ENCODE data around the gene SLC12A8. TPM values are rescaled to one million over a fixed set of nuclear protein-coding genes. Genes with fewer than 3 reads are reported as not detected.

SLC12A8 gene
- polyA plus RNA-seq, 3 donors: 5.9 to 10.3 (median 8.4) TPM

GRCh38 chr3:125140011-125140817, 72.3 kb downstream of the SLC12A8 start:
- DNase-seq: no peak

- DNase-seq: no peak
Observed at GRCh38 chr3:125139386-125139785, 73.2 kb downstream of the SLC12A8 start.

GRCh38 chr3:125137358-125138033, 75.1 kb downstream of the SLC12A8 start:
- no peak for DNase-seq

GRCh38 chr3:125136966-125137357, 75.6 kb downstream of the SLC12A8 start:
- DNase-seq: no peak

- DNase-seq: no peak
Observed at GRCh38 chr3:125136515-125136914, 76.0 kb downstream of the SLC12A8 start.

- DNase-seq: no peak
Observed at GRCh38 chr3:125134952-125135351, 77.6 kb downstream of the SLC12A8 start.

- DNase-seq: no peak
Observed at GRCh38 chr3:125132815-125133214, 79.7 kb downstream of the SLC12A8 start.

GRCh38 chr3:125129512-125129997, 83.0 kb downstream of the SLC12A8 start:
- DNase-seq: no peak

GRCh38 chr3:125128861-125129501, 83.6 kb downstream of the SLC12A8 start:
- DNase-seq: no peak

- DNase-seq: no peak
Observed at GRCh38 chr3:125126323-125126722, 86.2 kb downstream of the SLC12A8 start.

- DNase-seq: no peak
Observed at GRCh38 chr3:125125821-125126245, 86.7 kb downstream of the SLC12A8 start.

GRCh38 chr3:125123451-125124305, 88.9 kb downstream of the SLC12A8 start:
- DNase-seq: no peak

GRCh38 chr3:125121246-125122010, 91.1 kb downstream of the SLC12A8 start:
- DNase-seq: no peak

- no peak for DNase-seq
Observed at GRCh38 chr3:125120379-125121122, 92.0 kb downstream of the SLC12A8 start.

GRCh38 chr3:125119752-125120378, 92.7 kb downstream of the SLC12A8 start:
- DNase-seq: no peak

GRCh38 chr3:125118600-125118999, 93.9 kb downstream of the SLC12A8 start:
- DNase-seq: no peak

GRCh38 chr3:125117631-125118191, 94.8 kb downstream of the SLC12A8 start:
- DNase-seq: no peak

GRCh38 chr3:125116311-125117080, 96.1 kb downstream of the SLC12A8 start:
- DNase-seq: peak; percentile 76
